Measurements from ENCODE around the gene TRIM27. TPM values are rescaled to one million over a fixed set of nuclear protein-coding genes. Genes with fewer than 3 reads are reported as not detected.
A peak's percentile ranks its signal among the peaks of the same experiment; 100 is the strongest.
"Not testable (repeated sequence)": the region's sequence is repeated elsewhere in the genome, so short reads cannot be mapped to it uniquely, and the experiment has no call there.

Gene TRIM27
- total RNA-seq, 1 donor from 2014 or later: 58.4 TPM

GRCh38 chr6:28866205-28867085 lies 57.3 kb downstream of the TRIM27 start:
- peaks cover 23% of the 10 kb centered on the region for H3K4me1 ChIP-seq
- not testable (repeated sequence) for H3K27me3 ChIP-seq; DNase-seq (ENCODE audit: extremely low spot score in 2 of 2); H3K36me3 ChIP-seq; H3K9me3 ChIP-seq
- intact Hi-C loops (cut with DNase I): loop anchor here (10.0 kb wide), 1 partner anchor 118 kb away; no protein-coding TSS in a partner anchor
- peak overlapping the region; percentile 78 for H3K27ac ChIP-seq
- peak in 1 of 2 donors; percentile 65 for TF ChIP-seq POLR2AphosphoS5 (IDR thresholded peaks at IDR 0.05; ENCODE audit: insufficient read depth in 1 of 2, low read depth in 1 of 2)
- peak overlapping the region; percentile 60 to 86 for H3K4me3 ChIP-seq

DNA sequence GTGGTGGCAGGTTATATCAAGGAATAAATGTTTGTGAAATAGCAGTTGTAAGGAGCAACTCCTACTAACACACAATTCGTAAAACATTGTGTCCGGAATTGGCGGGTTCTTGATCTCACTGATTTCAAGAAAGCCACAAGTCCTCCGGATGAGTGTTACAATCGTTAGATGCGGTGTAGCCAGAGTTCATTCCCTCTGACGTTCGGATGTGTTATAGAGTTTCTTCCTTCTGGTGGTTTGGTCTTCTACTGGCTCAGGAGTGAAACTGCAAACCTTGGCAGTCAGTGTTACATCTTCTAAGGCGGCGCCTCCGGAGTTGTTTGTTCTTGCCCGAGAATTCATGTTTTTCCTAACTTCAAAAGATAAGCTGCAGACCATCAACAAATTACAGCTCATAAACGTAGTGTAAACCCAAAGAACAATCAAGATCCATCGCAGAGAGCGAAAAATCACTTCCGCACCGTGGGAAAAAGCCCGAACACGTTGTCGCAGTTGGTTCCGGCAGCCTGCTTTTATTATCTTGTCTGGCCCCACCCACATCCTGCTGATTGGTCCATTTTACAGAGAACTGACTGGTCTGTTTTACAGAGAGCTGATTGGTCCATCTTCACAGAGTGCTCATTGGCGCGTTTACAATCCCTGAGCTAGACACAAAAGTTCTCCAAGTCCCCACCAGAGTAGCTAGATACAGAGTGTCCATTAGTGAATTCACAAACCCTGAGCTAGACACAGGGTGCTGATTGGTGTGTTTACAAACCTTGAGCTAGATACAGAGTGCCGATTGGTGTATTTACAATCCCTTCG lies 58.2 kb downstream of the TRIM27 start:
- Histone ChIP-seq H3K9me3 (no peaks in the 10 kb centered on the region), H3K27ac (peak overlapping the region; percentile 78), H3K36me3 (no peaks in the 10 kb centered on the region), H3K4me1 (peaks cover 23% of the 10 kb centered on the region), H3K4me3 (peak overlapping the region in 1 of 2 donors; percentile 86), H3K27me3 (no peaks in the 10 kb centered on the region)
- DNase-seq (ENCODE audit: extremely low spot score in 2 of 2): no peak
- no peak for TF ChIP-seq POLR2A (IDR thresholded peaks at IDR 0.05)
- TF ChIP-seq CTCF (IDR thresholded peaks at IDR 0.05): no peak
- TF ChIP-seq POLR2AphosphoS5 (IDR thresholded peaks at IDR 0.05; ENCODE audit: insufficient read depth in 1 of 2, low read depth in 1 of 2): no peak
- intact Hi-C loops (cut with DNase I): loop anchor here (10.0 kb wide), 1 partner anchor 119 kb away; no protein-coding TSS in a partner anchor

- Histone ChIP-seq H3K27ac (peak overlapping the region; percentile 80), H3K9me3 (no peaks in the 10 kb centered on the region), H3K4me1 (peaks cover 23% of the 10 kb centered on the region), H3K4me3 (peak overlapping the region; percentile 47 to 89), H3K36me3 (no peaks in the 10 kb centered on the region), H3K27me3 (no peaks in the 10 kb centered on the region)
- no peak for DNase-seq (ENCODE audit: extremely low spot score in 2 of 2)
- TF ChIP-seq POLR2A (IDR thresholded peaks at IDR 0.05) (no peak), POLR2AphosphoS5 (IDR thresholded peaks at IDR 0.05; ENCODE audit: insufficient read depth in 1 of 2, low read depth in 1 of 2) (no peak), CTCF (IDR thresholded peaks at IDR 0.05) (peak in 1 of 3 experiments; percentile 18)
- intact Hi-C loops (cut with DNase I): loop anchor here (10.0 kb wide), 1 partner anchor 120 kb away; no protein-coding TSS in a partner anchor
Observed at GRCh38 chr6:28864326-28864923, 59.4 kb downstream of the TRIM27 start.

GRCh38 chr6:28863604-28864325 lies 60.0 kb downstream of the TRIM27 start:
- Histone ChIP-seq H3K4me3 (peak overlapping the region; percentile 47 to 89), H3K9me3 (no peaks in the 10 kb centered on the region), H3K4me1 (peaks cover 23% of the 10 kb centered on the region), H3K27me3 (no peaks in the 10 kb centered on the region), H3K27ac (peak overlapping the region; percentile 80), H3K36me3 (no peaks in the 10 kb centered on the region)
- DNase-seq (ENCODE audit: extremely low spot score in 2 of 2): no peak
- intact Hi-C loops (cut with DNase I): loop anchor here (10.0 kb wide), 1 partner anchor 121 kb away; no protein-coding TSS in a partner anchor
- TF ChIP-seq POLR2AphosphoS5 (IDR thresholded peaks at IDR 0.05; ENCODE audit: insufficient read depth in 1 of 2, low read depth in 1 of 2) (peak; percentile 58 to 67), POLR2A (IDR thresholded peaks at IDR 0.05) (no peak), CTCF (IDR thresholded peaks at IDR 0.05) (peak in 1 of 3 experiments; percentile 34)
